Heart right ventricle (tissue), 16 donors: Measurements from ENCODE around the gene RIT2. TPM values are rescaled to one million over a fixed set of nuclear protein-coding genes. Genes with fewer than 3 reads are reported as not detected.

Source experiments
- ATAC-seq, 8 donors: fragments of 200-7000 bp; cut with Tn5 transposase; one replicate each; pipeline ENCODE4 v1.9.1; 2020; ENCODE audit warnings: mild to moderate bottlenecking in 8 of 8, moderate library complexity in 8 of 8, moderate number of reproducible peaks in 1 of 8
- DNase-seq, 2 donors: peaks; one replicate each; pipeline ENCODE4 v3.0.0-alpha.2; 2020
- H3K27ac ChIP-seq, 10 donors: fragments of 200-600 bp; sonication (generic) in 2 of 10; one replicate each; pipeline versions ENCODE4 v1.5.0 to v1.8.0; 2020 to 2022; ENCODE audit warnings: mild to moderate bottlenecking in 3 of 10
- H3K27me3 ChIP-seq, 7 donors: fragments of 200-600 bp; one replicate each; pipeline ENCODE4 v1.8.0; 2021 to 2022; ENCODE audit warnings: mild to moderate bottlenecking in 2 of 7
- H3K36me3 ChIP-seq, 9 donors: fragments of 200-600 bp; sonication (generic) in 1 of 9; one replicate each; pipeline versions ENCODE4 v1.5.0 to v1.8.0; 2020 to 2022; ENCODE audit warnings: mild to moderate bottlenecking in 2 of 9
- H3K4me1 ChIP-seq, 9 donors: fragments of 200-600 bp; sonication (generic) in 1 of 9; one replicate each; pipeline versions ENCODE4 v1.5.0 to v1.8.0; 2020 to 2022; ENCODE audit warnings: mild to moderate bottlenecking in 4 of 9
- H3K4me3 ChIP-seq, 10 donors: fragments of 200-600 bp; sonication (generic) in 2 of 10; one replicate each; pipeline versions ENCODE4 v1.5.0 to v1.8.0; 2020 to 2022; ENCODE audit warnings: mild to moderate bottlenecking in 7 of 10, moderate library complexity in 2 of 10
- H3K9me3 ChIP-seq, 11 donors: fragments of 200-600 bp in 10 of 11; sonication (generic) in 2 of 11; one replicate each; pipeline versions ENCODE4 v1.5.0 to v1.8.0; 2013 to 2022; ENCODE audit warnings: mild to moderate bottlenecking in 2 of 11, control low read depth in 1 of 11, moderate library complexity in 1 of 11
- WGBS, 2 donors: extraction: QIAGEN DNeasy Blood & Tissue Kit; methylation state at CpG; one replicate each; pipeline ENCODE4 v1.1.7; 2013; ENCODE audit warnings: inconsistent platforms in 1 of 2; 5-methylcytosine and 5-hydroxymethylcytosine counted together
- intact Hi-C, 10 donors: fragments of 100-400 bp; cut with DNase I; formaldehyde crosslinking; loops; one replicate each; pipeline versions ENCODE4 v1.11.1 to v1.14.2; 2022
- polyA plus RNA-seq, 2 donors: library from polyadenylated mRNA; stranded (reverse); fragments of 200-250 nt; gene quantifications; one replicate each; pipeline ENCODE4 v1.2.3, GENCODE V29; 2013
- total RNA-seq, 10 donors: library from RNA; stranded (reverse); fragmentation: NEBNext Ultra II Directional in 3 of 10; extraction: Animal tissue kit (Norgen Biotek cat#: 25700) in 3 of 10; gene quantifications; one replicate each; pipeline versions ENCODE4 v1.2.1 to v1.2.4, GENCODE V29; 2021 to 2023
- TF ChIP-seq, protein P1 (sequence below), 9 donors: fragments of 200-600 bp; sonication (generic) in 2 of 9; IDR thresholded peaks; one replicate each; pipeline versions ENCODE4 v1.5.0 to v1.8.0; 2021 to 2022; ENCODE audit warnings: antibody characterized with exemption in 9 of 9, mild to moderate bottlenecking in 5 of 9, moderate library complexity in 1 of 9
- donor health status: Arrhythmogenic right ventricular cardiomyopathy.
- donor health status: ischemic (EF 13 %, LVEDD 7.1; RV severe dilation, severe dysfunction).
- donor health status: healthy with polysubstance abuse.
- donor health status: DM: no; HTN: yes; CAD: no.
- donor health status: DM: no; HTN: no; CAD: no.
- donor health status: ischemic (EF 25% LVEDD 6.9; RV normal size, moderate dysfunction).
- donor health status: ischemic (EF 25% LVEDD 5.7; RV mildly dilated, moderate dysfunction).
- donor health status: healthy.
- donor health status: DM: yes; HTN: yes; CAD: no.
- donor health status: Ischemic cardiomyopathy.
- donor health status: ischemic (EF 35%, LVEDD 5.7; RV mildly dilated, moderate dysfunction).
- donor health status: nonischemic (EF 11% LVEDD 7.7; RV severe dilation, severe dysfunction).
- donor health status: DM: yes; HTN: yes; CAD: no.
- donor health status: PGD.
- donor health status: ischemic (EF 29% LVEDD 5.4; RV normal size, mild dysfunction).
- donor health status: nonischemic (EF 23%, LVEDD 6.1; RV moderate dilation, normal function).

The RIT2 gene
- total and polyA plus RNA-seq, 12 donors: not detected

GRCh38 chr18:42712065-42712464 is 403.4 kb downstream of the RIT2 start:
- Histone ChIP-seq H3K27ac (no peak overlapping the region), H3K4me1 (no peaks in the 10 kb centered on the region), H3K36me3 (no peaks in the 10 kb centered on the region), H3K27me3 (no peaks in the 10 kb centered on the region), H3K4me3 (no peak overlapping the region), H3K9me3 (no peaks in the 10 kb centered on the region)
- ATAC-seq: no peak
- TF ChIP-seq, protein P1, sequence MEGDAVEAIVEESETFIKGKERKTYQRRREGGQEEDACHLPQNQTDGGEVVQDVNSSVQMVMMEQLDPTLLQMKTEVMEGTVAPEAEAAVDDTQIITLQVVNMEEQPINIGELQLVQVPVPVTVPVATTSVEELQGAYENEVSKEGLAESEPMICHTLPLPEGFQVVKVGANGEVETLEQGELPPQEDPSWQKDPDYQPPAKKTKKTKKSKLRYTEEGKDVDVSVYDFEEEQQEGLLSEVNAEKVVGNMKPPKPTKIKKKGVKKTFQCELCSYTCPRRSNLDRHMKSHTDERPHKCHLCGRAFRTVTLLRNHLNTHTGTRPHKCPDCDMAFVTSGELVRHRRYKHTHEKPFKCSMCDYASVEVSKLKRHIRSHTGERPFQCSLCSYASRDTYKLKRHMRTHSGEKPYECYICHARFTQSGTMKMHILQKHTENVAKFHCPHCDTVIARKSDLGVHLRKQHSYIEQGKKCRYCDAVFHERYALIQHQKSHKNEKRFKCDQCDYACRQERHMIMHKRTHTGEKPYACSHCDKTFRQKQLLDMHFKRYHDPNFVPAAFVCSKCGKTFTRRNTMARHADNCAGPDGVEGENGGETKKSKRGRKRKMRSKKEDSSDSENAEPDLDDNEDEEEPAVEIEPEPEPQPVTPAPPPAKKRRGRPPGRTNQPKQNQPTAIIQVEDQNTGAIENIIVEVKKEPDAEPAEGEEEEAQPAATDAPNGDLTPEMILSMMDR (IDR thresholded peaks at IDR 0.05): no peak
- DNase-seq: no peak
- intact Hi-C loops: no loop called here
- WGBS, 2 donors: 59 to 70% methylated on average over 1 of the region's 1 CpG

DNA sequence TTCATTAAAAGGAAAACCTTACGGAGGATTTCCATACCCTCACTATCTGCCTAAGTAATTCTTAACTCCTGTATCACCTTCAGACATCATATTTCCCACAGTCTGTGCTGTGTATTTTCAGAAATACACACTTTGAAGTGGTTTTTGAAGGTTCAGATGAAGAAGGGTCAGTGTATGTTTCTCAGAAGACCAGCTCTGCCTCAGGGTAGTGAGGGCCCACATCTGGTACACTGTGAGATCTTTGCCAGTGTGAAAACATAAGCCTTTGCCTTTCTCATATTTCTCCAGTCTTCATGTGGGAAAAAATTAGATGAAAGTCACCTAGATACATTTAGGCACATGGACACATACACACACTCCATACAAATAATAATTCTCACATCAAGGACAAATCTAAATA is 408.4 kb downstream of the RIT2 start:
- intact Hi-C loops: no loop called here
- no peaks in the 10 kb centered on the region for H3K36me3 ChIP-seq
- no peak overlapping the region for H3K4me3 ChIP-seq
- H3K9me3 ChIP-seq: no peaks in the 10 kb centered on the region
- H3K27me3 ChIP-seq: no peaks in the 10 kb centered on the region
- DNase-seq (no peak), ATAC-seq (no peak)
- TF ChIP-seq, protein P1 (IDR thresholded peaks at IDR 0.05): no peak
- H3K27ac ChIP-seq: no peak overlapping the region
- WGBS, 2 donors: 91 to 97% methylated on average over 1 of the region's 1 CpG
- no peaks in the 10 kb centered on the region for H3K4me1 ChIP-seq

DNA sequence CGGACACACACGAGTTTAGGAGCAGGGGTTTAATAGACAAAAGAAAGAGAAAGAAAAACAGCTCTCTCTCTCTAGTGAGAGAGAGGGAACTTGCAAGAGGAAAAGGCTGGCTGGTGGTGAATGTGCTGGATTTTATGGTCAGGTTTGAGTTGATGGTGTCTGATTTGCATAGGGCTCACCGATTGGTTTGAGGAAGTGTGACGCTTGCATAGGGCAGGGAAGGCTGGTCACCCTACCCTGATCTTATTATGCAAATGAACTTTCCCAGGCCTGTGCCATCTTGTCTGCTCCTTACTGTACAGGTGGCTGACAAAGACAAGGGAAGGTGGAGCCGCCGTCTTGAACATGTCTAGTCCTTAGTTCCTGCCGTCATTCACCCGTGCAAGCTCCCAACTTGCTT is 408.9 kb downstream of the RIT2 start:
- WGBS, 2 donors: 76% methylated on average over 8 of the region's 8 CpGs
- no peak overlapping the region for H3K27ac ChIP-seq
- no peaks in the 10 kb centered on the region for H3K4me1 ChIP-seq
- DNase-seq (no peak), ATAC-seq (no peak)
- TF ChIP-seq, protein P1 (IDR thresholded peaks at IDR 0.05): no peak
- H3K9me3 ChIP-seq: no peaks in the 10 kb centered on the region
- H3K36me3 ChIP-seq: no peaks in the 10 kb centered on the region
- no peaks in the 10 kb centered on the region for H3K27me3 ChIP-seq
- intact Hi-C loops: no loop called here
- H3K4me3 ChIP-seq: no peak overlapping the region

GRCh38 chr18:42706029-42706608 is 409.4 kb downstream of the RIT2 start:
- Histone ChIP-seq H3K9me3 (no peaks in the 10 kb centered on the region), H3K27ac (no peak overlapping the region), H3K27me3 (no peaks in the 10 kb centered on the region), H3K4me1 (no peaks in the 10 kb centered on the region), H3K36me3 (no peaks in the 10 kb centered on the region), H3K4me3 (no peak overlapping the region)
- TF ChIP-seq, protein P1 (IDR thresholded peaks at IDR 0.05): no peak
- DNase-seq: no peak
- intact Hi-C loops: no loop called here
- WGBS, 2 donors: 88 to 89% methylated on average over 4 of the region's 4 CpGs
- no peak for ATAC-seq

Other genes with a start within 250 kb of the RIT2 start
- gene SYT4, start 161.8 kb upstream of the RIT2 start, total RNA-seq: 1 to 10 TPM in 1 of 10 donors, not detected in 9; 1.1 TPM
- gene SYT4, start 161.8 kb upstream of the RIT2 start, polyA plus RNA-seq: not detected